Peyer's patch (tissue), 4 donors: ENCODE measurements around the gene INTS6L. TPM values are rescaled to one million over a fixed set of nuclear protein-coding genes. Genes with fewer than 3 reads are reported as not detected.

Experiments
- DNase-seq, 3 donors: peaks; one replicate each; pipeline ENCODE4 v3.0.0-alpha.2; 2017 to 2019
- H3K27ac ChIP-seq, 4 donors: fragments of 200-600 bp; sonication (generic); one replicate each; pipeline ENCODE4 v1.5.1; 2016 to 2019
- H3K27me3 ChIP-seq, 2 donors: fragments of 200-600 bp; sonication (generic); one replicate each; pipeline ENCODE4 v1.5.1; 2019
- H3K36me3 ChIP-seq, 3 donors: fragments of 200-600 bp; sonication (generic); one replicate each; pipeline ENCODE4 v1.5.1; 2016 to 2019
- H3K4me1 ChIP-seq, 4 donors: fragments of 200-600 bp; sonication (generic); one replicate each; pipeline ENCODE4 v1.5.1; 2016 to 2019
- H3K4me3 ChIP-seq, 4 donors: fragments of 200-600 bp; sonication (generic); 1 replicate in 3 of 4; 2 replicates in 1 of 4; pipeline ENCODE4 v1.5.1; 2016 to 2019; ENCODE audit warnings: mild to moderate bottlenecking in 1 of 4
- H3K9me3 ChIP-seq, 4 donors: fragments of 200-600 bp; sonication (generic); one replicate each; pipeline ENCODE4 v1.5.1; 2016 to 2019; ENCODE audit warnings: mild to moderate bottlenecking in 1 of 4
- POLR2A ChIP-seq, 2 donors: fragments of 450-650 bp; IDR thresholded peaks; one replicate each; pipeline ENCODE4 v1.5.1; 2017; ENCODE audit warnings: antibody characterized with exemption in 2 of 2, mild to moderate bottlenecking in 2 of 2, moderate library complexity in 2 of 2
- total RNA-seq, 4 donors: library from RNA; depleted of rRNA; stranded (reverse); fragments of >200 nt; gene quantifications; one replicate each; pipeline ENCODE4 v1.1.0, GENCODE V29; 2016
- TF ChIP-seq, protein P1 (sequence below), 6 experiments: fragments of 450-650 bp in 4 of 6; fragments of 200-600 bp in 2 of 6; sonication (generic) in 1 of 6; IDR thresholded peaks; one replicate each; pipeline ENCODE4 v1.5.1; 2017 to 2019; ENCODE audit warnings: antibody characterized with exemption in 6 of 6, mild to moderate bottlenecking in 3 of 6, moderate library complexity in 1 of 6

INTS6L gene
- total RNA-seq, 4 donors from 2014 or later: 8.2 to 71.8 (median 11.4) TPM

GRCh38 chrX:135549519-135549918 lies 29.1 kb downstream of the INTS6L start:
- no peaks in the 10 kb centered on the region for H3K27me3 ChIP-seq
- no peak overlapping the region for H3K4me3 ChIP-seq
- no peaks in the 10 kb centered on the region for H3K36me3 ChIP-seq
- H3K4me1 ChIP-seq: no peaks in the 10 kb centered on the region
- no peak overlapping the region for H3K27ac ChIP-seq
- TF ChIP-seq, protein P1, sequence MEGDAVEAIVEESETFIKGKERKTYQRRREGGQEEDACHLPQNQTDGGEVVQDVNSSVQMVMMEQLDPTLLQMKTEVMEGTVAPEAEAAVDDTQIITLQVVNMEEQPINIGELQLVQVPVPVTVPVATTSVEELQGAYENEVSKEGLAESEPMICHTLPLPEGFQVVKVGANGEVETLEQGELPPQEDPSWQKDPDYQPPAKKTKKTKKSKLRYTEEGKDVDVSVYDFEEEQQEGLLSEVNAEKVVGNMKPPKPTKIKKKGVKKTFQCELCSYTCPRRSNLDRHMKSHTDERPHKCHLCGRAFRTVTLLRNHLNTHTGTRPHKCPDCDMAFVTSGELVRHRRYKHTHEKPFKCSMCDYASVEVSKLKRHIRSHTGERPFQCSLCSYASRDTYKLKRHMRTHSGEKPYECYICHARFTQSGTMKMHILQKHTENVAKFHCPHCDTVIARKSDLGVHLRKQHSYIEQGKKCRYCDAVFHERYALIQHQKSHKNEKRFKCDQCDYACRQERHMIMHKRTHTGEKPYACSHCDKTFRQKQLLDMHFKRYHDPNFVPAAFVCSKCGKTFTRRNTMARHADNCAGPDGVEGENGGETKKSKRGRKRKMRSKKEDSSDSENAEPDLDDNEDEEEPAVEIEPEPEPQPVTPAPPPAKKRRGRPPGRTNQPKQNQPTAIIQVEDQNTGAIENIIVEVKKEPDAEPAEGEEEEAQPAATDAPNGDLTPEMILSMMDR (IDR thresholded peaks at IDR 0.05): no peak
- no peak for TF ChIP-seq POLR2A (IDR thresholded peaks at IDR 0.05)
- no peak for DNase-seq
- no peaks in the 10 kb centered on the region for H3K9me3 ChIP-seq

- DNase-seq: no peak
- H3K27me3 ChIP-seq: no peaks in the 10 kb centered on the region
- no peak overlapping the region for H3K4me3 ChIP-seq
- no peaks in the 10 kb centered on the region for H3K36me3 ChIP-seq
- TF ChIP-seq, protein P1 (IDR thresholded peaks at IDR 0.05): no peak
- TF ChIP-seq POLR2A (IDR thresholded peaks at IDR 0.05): no peak
- no peaks in the 10 kb centered on the region for H3K9me3 ChIP-seq
- H3K4me1 ChIP-seq: no peaks in the 10 kb centered on the region
- no peak overlapping the region for H3K27ac ChIP-seq
These were observed 35.6 kb downstream of the INTS6L start for GRCh38 chrX:135556055-135556454.

DNA sequence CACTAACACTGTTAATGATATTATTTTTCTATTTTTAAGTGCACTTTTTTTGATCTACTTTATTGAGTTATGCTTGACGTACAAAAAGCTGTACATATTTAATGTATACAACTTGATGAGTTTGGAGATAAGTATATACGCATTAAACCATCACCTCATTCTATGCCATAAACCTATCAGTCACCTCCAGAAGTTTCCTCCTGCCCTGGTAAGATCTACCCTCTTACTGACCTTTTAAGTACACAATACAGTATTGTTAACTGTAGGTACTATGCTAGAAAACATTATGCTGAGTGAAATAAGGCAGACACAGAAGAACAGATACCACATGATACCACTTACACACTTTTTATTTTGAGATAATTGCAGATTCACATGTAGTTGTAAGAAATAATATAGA lies 36.9 kb downstream of the INTS6L start:
- Histone ChIP-seq H3K36me3 (no peaks in the 10 kb centered on the region), H3K4me3 (no peak overlapping the region), H3K27me3 (no peaks in the 10 kb centered on the region), H3K27ac (no peak overlapping the region), H3K9me3 (no peaks in the 10 kb centered on the region), H3K4me1 (no peaks in the 10 kb centered on the region)
- TF ChIP-seq POLR2A (IDR thresholded peaks at IDR 0.05): no peak
- TF ChIP-seq, protein P1 (IDR thresholded peaks at IDR 0.05): no peak
- DNase-seq: no peak

DNA sequence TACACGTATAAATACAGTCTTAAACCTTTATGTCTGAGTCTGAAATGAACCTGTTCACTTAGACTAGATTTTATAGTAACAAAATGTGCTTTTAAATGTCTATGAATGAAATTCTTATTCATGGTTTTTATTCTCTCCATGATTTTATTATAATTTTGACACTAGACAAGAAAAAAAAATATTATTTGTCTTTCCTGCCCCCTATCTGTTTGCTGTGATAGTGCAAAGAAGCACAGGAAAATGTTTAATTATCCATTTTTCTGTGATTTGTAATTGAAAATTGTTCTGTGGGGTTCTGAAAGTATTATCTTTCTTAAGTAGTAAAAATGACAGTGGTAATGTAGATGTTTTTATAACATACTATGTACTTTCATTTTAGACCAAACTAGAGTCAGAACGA lies 52.0 kb downstream of the INTS6L start:
- Histone ChIP-seq H3K27ac (no peak overlapping the region), H3K36me3 (no peaks in the 10 kb centered on the region), H3K9me3 (no peaks in the 10 kb centered on the region), H3K27me3 (no peaks in the 10 kb centered on the region), H3K4me1 (no peaks in the 10 kb centered on the region), H3K4me3 (no peak overlapping the region)
- DNase-seq: no peak
- no peak for TF ChIP-seq POLR2A (IDR thresholded peaks at IDR 0.05)
- TF ChIP-seq, protein P1 (IDR thresholded peaks at IDR 0.05): peak in 4 of 6 experiments; percentile 32 to 45 (median 40)

GRCh38 chrX:135581496-135581895 lies 61.0 kb downstream of the INTS6L start:
- H3K27ac ChIP-seq: no peak overlapping the region
- H3K36me3 ChIP-seq: peaks cover 0 to 10% (median 0%) of the 10 kb centered on the region in 3 donors
- TF ChIP-seq POLR2A (IDR thresholded peaks at IDR 0.05): no peak
- TF ChIP-seq, protein P1 (IDR thresholded peaks at IDR 0.05): no peak
- no peak overlapping the region for H3K4me3 ChIP-seq
- DNase-seq: no peak
- no peaks in the 10 kb centered on the region for H3K9me3 ChIP-seq
- no peaks in the 10 kb centered on the region for H3K4me1 ChIP-seq
- H3K27me3 ChIP-seq: no peaks in the 10 kb centered on the region

DNA sequence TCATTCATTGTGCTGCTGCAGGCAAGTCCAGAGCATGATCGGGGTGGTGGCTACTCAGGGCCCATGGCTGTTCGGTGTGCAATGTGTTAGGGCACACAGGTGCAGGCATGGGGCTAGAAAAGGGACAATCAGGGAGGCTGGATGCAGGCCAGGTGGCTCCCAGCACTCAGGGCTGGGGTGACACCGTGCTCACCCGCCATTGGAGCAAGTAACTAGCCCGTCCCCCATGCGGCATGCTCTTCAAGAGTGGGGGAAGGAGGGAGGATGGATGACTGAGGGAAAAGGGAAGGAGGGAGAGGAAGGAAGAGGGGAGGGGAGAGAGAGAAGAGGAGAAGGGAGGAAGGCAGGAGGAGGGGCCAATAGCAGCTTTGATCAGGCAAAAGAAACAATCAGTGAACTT lies 64.7 kb downstream of the INTS6L start:
- no peak overlapping the region for H3K4me3 ChIP-seq
- peaks cover 0 to 6% (median 0%) of the 10 kb centered on the region in 3 donors for H3K36me3 ChIP-seq
- no peaks in the 10 kb centered on the region for H3K4me1 ChIP-seq
- TF ChIP-seq POLR2A (IDR thresholded peaks at IDR 0.05): no peak
- TF ChIP-seq, protein P1 (IDR thresholded peaks at IDR 0.05): no peak
- H3K27me3 ChIP-seq: no peaks in the 10 kb centered on the region
- no peak overlapping the region for H3K27ac ChIP-seq
- DNase-seq: no peak
- H3K9me3 ChIP-seq: no peaks in the 10 kb centered on the region
